ENCODE results near the gene C3orf38. TPM values are rescaled to one million over a fixed set of nuclear protein-coding genes. Genes with fewer than 3 reads are reported as not detected.
A peak's percentile ranks its signal among the peaks of the same experiment; 100 is the strongest.

Gene C3orf38
- polyA plus RNA-seq, 3 donors: 9.1 to 25.4 (median 24.9) TPM

DNA sequence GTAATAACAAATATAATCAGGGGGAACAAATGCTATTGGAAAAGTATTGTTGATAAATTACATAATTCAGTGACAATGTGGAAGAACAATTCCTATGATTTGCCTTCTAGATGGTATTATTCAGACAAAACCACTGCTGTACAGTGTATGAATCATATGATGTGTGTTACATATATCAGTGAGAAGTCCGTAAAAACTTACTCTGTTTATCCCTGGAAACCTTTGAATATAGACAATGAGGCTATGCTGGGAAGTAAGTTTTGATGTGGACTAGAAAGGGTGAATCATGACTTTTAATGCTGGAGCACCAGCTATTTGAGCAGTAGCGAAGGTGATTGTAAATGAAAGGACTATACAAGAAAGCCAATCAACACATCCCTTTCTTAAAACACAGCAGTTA, 17.9 kb downstream of the C3orf38 start:
- intact Hi-C loops (cut with micrococcal nuclease): no loop called here
- no CpG with 5 or more reads among the region's 2 CpGs for WGBS (ENCODE audit: insufficient coverage)
- no peak for DNase-seq
- TF ChIP-seq, protein P1, sequence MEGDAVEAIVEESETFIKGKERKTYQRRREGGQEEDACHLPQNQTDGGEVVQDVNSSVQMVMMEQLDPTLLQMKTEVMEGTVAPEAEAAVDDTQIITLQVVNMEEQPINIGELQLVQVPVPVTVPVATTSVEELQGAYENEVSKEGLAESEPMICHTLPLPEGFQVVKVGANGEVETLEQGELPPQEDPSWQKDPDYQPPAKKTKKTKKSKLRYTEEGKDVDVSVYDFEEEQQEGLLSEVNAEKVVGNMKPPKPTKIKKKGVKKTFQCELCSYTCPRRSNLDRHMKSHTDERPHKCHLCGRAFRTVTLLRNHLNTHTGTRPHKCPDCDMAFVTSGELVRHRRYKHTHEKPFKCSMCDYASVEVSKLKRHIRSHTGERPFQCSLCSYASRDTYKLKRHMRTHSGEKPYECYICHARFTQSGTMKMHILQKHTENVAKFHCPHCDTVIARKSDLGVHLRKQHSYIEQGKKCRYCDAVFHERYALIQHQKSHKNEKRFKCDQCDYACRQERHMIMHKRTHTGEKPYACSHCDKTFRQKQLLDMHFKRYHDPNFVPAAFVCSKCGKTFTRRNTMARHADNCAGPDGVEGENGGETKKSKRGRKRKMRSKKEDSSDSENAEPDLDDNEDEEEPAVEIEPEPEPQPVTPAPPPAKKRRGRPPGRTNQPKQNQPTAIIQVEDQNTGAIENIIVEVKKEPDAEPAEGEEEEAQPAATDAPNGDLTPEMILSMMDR (IDR thresholded peaks at IDR 0.05): no peak
- H3K27me3 Mint-ChIP-seq (ENCODE audit: low read depth in 3 of 3): no peaks in the 10 kb centered on the region
- no peak overlapping the region for H3K27ac ChIP-seq (ENCODE audit: low read depth in 1 of 2, low read length in 2 of 2)
- no peaks in the 10 kb centered on the region for H3K9me3 ChIP-seq (replicated peaks in 1 of 2; ENCODE audit: control insufficient read depth in 1 of 2, insufficient read depth in 1 of 2, low read length in 2 of 2)
- peaks cover 0 to 2% (median 0%) of the 10 kb centered on the region in 7 donors for H3K9me3 Mint-ChIP-seq
- no peak overlapping the region for H3K4me3 Mint-ChIP-seq
- H3K36me3 ChIP-seq (replicated peaks in 1 of 2; ENCODE audit: control insufficient read depth in 1 of 2, insufficient read depth in 2 of 2, low read length in 2 of 2): peaks cover 5 to 23% of the 10 kb centered on the region in 2 donors
- H3K36me3 Mint-ChIP-seq: peaks cover 15 to 33% of the 10 kb centered on the region in 2 donors
- H3K79me2 ChIP-seq (ENCODE audit: insufficient read depth, low read length): no peaks in the 10 kb centered on the region
- no peak overlapping the region for H3K9ac ChIP-seq (ENCODE audit: insufficient read depth, low read length, poor library complexity, severe bottlenecking)
- no peak overlapping the region for H3K4me3 ChIP-seq (replicated peaks in 1 of 3; ENCODE audit: low read depth in 2 of 3, low read length in 3 of 3)
- H2AFZ ChIP-seq (ENCODE audit: insufficient read depth, low read depth, low read length, poor library complexity, severe bottlenecking): no peak overlapping the region
- H3K27me3 ChIP-seq (ENCODE audit: control insufficient read depth in 2 of 2, insufficient read depth in 2 of 2, low read length in 2 of 2): no peaks in the 10 kb centered on the region
- H3K27ac Mint-ChIP-seq: peak overlapping the region in 1 of 7 donors; percentile 13
- no peaks in the 10 kb centered on the region for H3K4me1 Mint-ChIP-seq
- no peaks in the 10 kb centered on the region for H3K4me1 ChIP-seq (ENCODE audit: control insufficient read depth in 1 of 2, insufficient read depth in 2 of 2, low read length in 2 of 2)
- peaks cover 19% of the 10 kb centered on the region for H4K20me1 ChIP-seq (ENCODE audit: insufficient read depth, low read length)
- H3K4me2 ChIP-seq (replicated peaks; ENCODE audit: extremely low read depth, low read length, poor library complexity, severe bottlenecking): no peak overlapping the region

DNA sequence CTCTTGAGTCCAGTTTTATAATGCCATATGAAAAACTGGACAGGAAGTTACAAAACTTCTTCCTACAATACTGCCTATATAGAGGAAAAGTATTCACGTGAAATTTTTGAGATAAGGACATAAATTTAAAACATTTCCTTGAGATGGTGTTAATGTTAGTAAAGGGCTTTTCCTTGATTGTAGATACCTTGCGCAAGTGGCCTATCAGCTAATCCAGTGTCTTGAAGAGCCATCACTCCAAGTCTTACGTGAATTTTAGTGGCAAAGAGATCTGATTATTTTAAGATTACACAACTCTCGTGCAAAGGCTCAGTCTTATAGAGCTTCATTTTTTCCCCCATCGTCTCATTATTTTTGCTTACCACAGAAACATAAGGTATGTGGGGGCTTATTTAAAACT, 18.4 kb downstream of the C3orf38 start:
- no peaks in the 10 kb centered on the region for H3K79me2 ChIP-seq (ENCODE audit: insufficient read depth, low read length)
- H2AFZ ChIP-seq (ENCODE audit: insufficient read depth, low read depth, low read length, poor library complexity, severe bottlenecking): no peak overlapping the region
- H3K4me1 ChIP-seq (ENCODE audit: control insufficient read depth in 1 of 2, insufficient read depth in 2 of 2, low read length in 2 of 2): no peaks in the 10 kb centered on the region
- H3K27me3 ChIP-seq (ENCODE audit: control insufficient read depth in 2 of 2, insufficient read depth in 2 of 2, low read length in 2 of 2): no peaks in the 10 kb centered on the region
- H4K20me1 ChIP-seq (ENCODE audit: insufficient read depth, low read length): peaks cover 15% of the 10 kb centered on the region
- H3K27ac ChIP-seq (ENCODE audit: low read depth in 1 of 2, low read length in 2 of 2): no peak overlapping the region
- H3K9ac ChIP-seq (ENCODE audit: insufficient read depth, low read length, poor library complexity, severe bottlenecking): no peak overlapping the region
- H3K9me3 ChIP-seq (replicated peaks in 1 of 2; ENCODE audit: control insufficient read depth in 1 of 2, insufficient read depth in 1 of 2, low read length in 2 of 2): no peaks in the 10 kb centered on the region
- peaks cover 0 to 2% (median 0%) of the 10 kb centered on the region in 7 donors for H3K9me3 Mint-ChIP-seq
- peaks cover 0 to under 1% (median 0%) of the 10 kb centered on the region in 3 donors for H3K27me3 Mint-ChIP-seq (ENCODE audit: low read depth in 3 of 3)
- H3K4me3 Mint-ChIP-seq: no peak overlapping the region
- TF ChIP-seq, protein P1 (IDR thresholded peaks at IDR 0.05): no peak
- no peak for DNase-seq
- H3K4me1 Mint-ChIP-seq: no peaks in the 10 kb centered on the region
- no peak overlapping the region for H3K4me2 ChIP-seq (replicated peaks; ENCODE audit: extremely low read depth, low read length, poor library complexity, severe bottlenecking)
- no peak overlapping the region for H3K4me3 ChIP-seq (replicated peaks in 1 of 3; ENCODE audit: low read depth in 2 of 3, low read length in 3 of 3)
- no peak overlapping the region for H3K27ac Mint-ChIP-seq
- intact Hi-C loops (cut with micrococcal nuclease): no loop called here
- WGBS (ENCODE audit: insufficient coverage): 100% methylated on average over 1 of the region's 5 CpGs
- H3K36me3 Mint-ChIP-seq: peaks cover 11 to 29% of the 10 kb centered on the region in 2 donors
- peaks cover 5 to 19% of the 10 kb centered on the region in 2 donors for H3K36me3 ChIP-seq (replicated peaks in 1 of 2; ENCODE audit: control insufficient read depth in 1 of 2, insufficient read depth in 2 of 2, low read length in 2 of 2)

Data from CD14-positive monocyte (primary cell).